K562 (cell line): Measurements from ENCODE around the gene LLGL1.

ENCODE experiments used
- CTCF ChIP-seq, 3 experiments: IDR thresholded peaks in 2 of 3; conservative IDR thresholded peaks in 1 of 3; 2 replicates each; pipeline ENCODE4 v1.5.1; 2011 to 2012; ENCODE audit warnings: low read length in 3 of 3, mild to moderate bottlenecking in 3 of 3, control low read depth in 2 of 3, improper control_type of control experiment in 1 of 3, inconsistent platforms in 1 of 3, low read depth in 1 of 3, mixed read lengths in 1 of 3, moderate library complexity in 1 of 3; ENCODE audit not compliant: insufficient read depth in 2 of 3
- EZH2 ChIP-seq: IDR thresholded peaks from 2 replicates; pipeline ENCODE4 v1.6.1; 2012; ENCODE audit warnings: low read depth, mild to moderate bottlenecking, inconsistent platforms, low read length, borderline replicate concordance
- GTF2F1 ChIP-seq: IDR thresholded peaks from 2 replicates; pipeline ENCODE4 v1.6.1; 2011; ENCODE audit warnings: low read depth, low read length, improper control_type of control experiment
- POLR3G ChIP-seq: IDR thresholded peaks from 2 replicates; pipeline ENCODE4 v1.6.1; 2011; ENCODE audit not compliant: insufficient read length, insufficient replicate concordance; ENCODE audit errors: extremely low read depth

GRCh38 chr17:18186627-18186982 lies 38.8 kb upstream of the LLGL1 start:
- TF ChIP-seq POLR3G (no peak), GTF2F1 (no peak), EZH2 (no peak), CTCF (IDR thresholded peaks at IDR 0.05 in 2 of 3, conservative IDR thresholded peaks at IDR 0.05 in 1 of 3; ENCODE audit: insufficient read depth in 2 of 3, low read depth in 1 of 3, low read length in 3 of 3) (no peak)
